B cell (primary cell): Measurements from ENCODE around the gene AIM2.
"Not testable (repeated sequence)": the region's sequence is repeated elsewhere in the genome, so short reads cannot be mapped to it uniquely, and the experiment has no call there.

Source experiments
- CTCF ChIP-seq: fragments of 200-600 bp; IDR thresholded peaks from one replicate; pipeline ENCODE4 v1.8.0; 2022; ENCODE audit warnings: antibody characterized with exemption, mild to moderate bottlenecking
- EZH2 ChIP-seq: IDR thresholded peaks from 2 replicates; pipeline ENCODE4 v1.6.1; 2012; ENCODE audit warnings: borderline replicate concordance, low read depth, mild to moderate bottlenecking, moderate library complexity, low read length; ENCODE audit not compliant: insufficient read depth, poor library complexity, severe bottlenecking

- not testable (repeated sequence) for TF ChIP-seq CTCF, EZH2
Observed at GRCh38 chr1:159046486-159046885, 30.1 kb downstream of the AIM2 start.
